HepG2 (cell line): ENCODE measurements around the gene SPG7. TPM values are rescaled to one million over a fixed set of nuclear protein-coding genes. Genes with fewer than 3 reads are reported as not detected.

Source experiments
- ATAC-seq: fragments of 200-7000 bp; cut with Tn5 transposase; 3 replicates; pipeline ENCODE4 v1.9.1; 2020; ENCODE audit warnings: mild to moderate bottlenecking, moderate library complexity
- BruUV-seq: library from RNA; stranded (reverse); fragments of 400-500 nt; replicated peaks from 2 replicates; lab custom pipeline; 2021; lab: Mats Ljungman, UMichigan
- CTCF ChIA-PET: fragments of 300-600 bp; formaldehyde crosslinking; extraction: SDS; loops from one replicate; lab custom pipeline; 2021; ENCODE audit warnings: low total read pairs, inconsistent platforms, low intra/inter-chr PET ratio; lab: Yijun Ruan, JAX
- POLR2A ChIA-PET: fragments of 350-600 bp; sonication (Branson Sonifier 250); formaldehyde crosslinking; loops from one replicate; lab custom pipeline; 2020; ENCODE audit warnings: antibody characterized with exemption, inconsistent platforms; lab: Yijun Ruan, JAX
- DNase-seq: peaks from one replicate; pipeline ENCODE4 v3.0.0-alpha.2; 2015; ENCODE audit warnings: low spot score
- FAIRE-seq: peaks from 3 replicates; lab custom pipeline; 2011; peaks lifted over from hg19 to GRCh38; lab: Jason Lieb, UNC
- H2AFZ ChIP-seq: one replicate; pipeline ENCODE4 v1.6.1; 2011; ENCODE audit warnings: low read length, inconsistent platforms
- H3K27ac ChIP-seq: fragments of 300-600 bp; 3 replicates; pipeline ENCODE4 v1.8.0; 2011; ENCODE audit warnings: mixed run types, mild to moderate bottlenecking, mixed read lengths, low read length, inconsistent platforms; ENCODE audit not compliant: insufficient read depth; ENCODE audit errors: extremely low read length
- H3K27me3 ChIP-seq, 2 experiments: fragments of 200-600 bp in 1 of 2; 2 replicates in 1 of 2; 3 replicates in 1 of 2; pipeline versions ENCODE4 v1.6.0 to v1.8.0; 2011; ENCODE audit warnings: low read length in 2 of 2, mild to moderate bottlenecking in 2 of 2, moderate library complexity in 2 of 2, inconsistent platforms in 1 of 2; ENCODE audit not compliant: insufficient read depth in 2 of 2, control insufficient read depth in 1 of 2
- H3K36me3 ChIP-seq, 2 experiments: fragments of 200-600 bp in 1 of 2; replicated peaks in 1 of 2; 2 replicates in 1 of 2; 3 replicates in 1 of 2; pipeline versions ENCODE4 v1.5.1 to v1.8.0; 2011; ENCODE audit warnings: low read length in 2 of 2, inconsistent platforms in 1 of 2; ENCODE audit not compliant: insufficient read depth in 2 of 2, control insufficient read depth in 1 of 2
- H3K4me1 ChIP-seq: 2 replicates; pipeline ENCODE4 v1.5.1; 2012; ENCODE audit warnings: low read length, inconsistent platforms; ENCODE audit not compliant: insufficient read depth
- H3K4me2 ChIP-seq: 2 replicates; pipeline ENCODE4 v1.6.0; 2011; ENCODE audit warnings: low read depth, low read length, inconsistent platforms
- H3K4me3 ChIP-seq, 3 experiments: fragments of 200-600 bp in 1 of 3; sonication (generic), shearing (Covaris generic) in 1 of 3; replicated peaks in 1 of 3; 2 replicates each; pipeline ENCODE4 v1.5.1; 2011 to 2016; ENCODE audit warnings: low read length in 3 of 3, inconsistent platforms in 2 of 3, low read depth in 2 of 3, mild to moderate bottlenecking in 2 of 3, control low read depth in 1 of 3, mixed read lengths in 1 of 3; ENCODE audit not compliant: insufficient read depth in 1 of 3
- H3K79me2 ChIP-seq: one replicate; pipeline ENCODE4 v1.6.1; 2011; ENCODE audit warnings: low read length, inconsistent platforms; ENCODE audit not compliant: insufficient read depth
- H3K9ac ChIP-seq: 2 replicates; pipeline ENCODE4 v1.6.0; 2011; ENCODE audit warnings: mild to moderate bottlenecking, low read depth, low read length, inconsistent platforms; ENCODE audit not compliant: insufficient read depth
- H3K9me3 ChIP-seq: 2 replicates; pipeline ENCODE4 v1.5.1; 2012; ENCODE audit warnings: mild to moderate bottlenecking, low read length
- H4K20me1 ChIP-seq: 2 replicates; pipeline ENCODE4 v1.6.0; 2011; ENCODE audit warnings: inconsistent platforms, mild to moderate bottlenecking, low read length, moderate library complexity; ENCODE audit not compliant: insufficient read depth
- ARID4A ChIP-seq: sonication (generic); formaldehyde crosslinking; IDR thresholded peaks from 2 replicates; pipeline ENCODE4 v1.5.0; 2020; ENCODE audit warnings: mild to moderate bottlenecking, missing genetic modification reagents, borderline replicate concordance
- HNF4A ChIP-seq: sonication (generic); formaldehyde crosslinking; IDR thresholded peaks from 2 replicates; pipeline ENCODE4 v1.4.0; 2020; ENCODE audit warnings: missing genetic modification reagents
- LCORL ChIP-seq, 2 experiments: fragments of 450-650 bp in 1 of 2; sonication (generic) in 1 of 2; formaldehyde crosslinking in 1 of 2; IDR thresholded peaks; 2 replicates each; pipeline versions ENCODE4 v1.5.0 to v1.6.1; 2017 to 2020; ENCODE audit warnings: antibody characterized with exemption in 1 of 2, missing genetic modification reagents in 1 of 2
- NCOR1 ChIP-seq: fragments of 200-600 bp; sonication (generic); IDR thresholded peaks from 2 replicates; pipeline ENCODE4 v1.7.0; 2017; ENCODE audit warnings: antibody characterized with exemption, low read length, borderline replicate concordance
- NR2F6 ChIP-seq, 2 experiments: IDR thresholded peaks; 2 replicates each; pipeline ENCODE4 v1.6.1; 2016; ENCODE audit warnings: antibody characterized with exemption in 1 of 2, mild to moderate bottlenecking in 1 of 2
- SP5 ChIP-seq: IDR thresholded peaks from 2 replicates; pipeline ENCODE4 v1.6.1; 2016; ENCODE audit warnings: low read depth, borderline replicate concordance
- TBX2 ChIP-seq: sonication (generic); formaldehyde crosslinking; IDR thresholded peaks from 2 replicates; pipeline ENCODE4 v1.5.0; 2020; ENCODE audit warnings: missing genetic modification reagents, mild to moderate bottlenecking, borderline replicate concordance
- TBX3 ChIP-seq: fragments of 450-650 bp; IDR thresholded peaks from 2 replicates; pipeline ENCODE4 v1.6.1; 2017; ENCODE audit warnings: antibody characterized with exemption, mild to moderate bottlenecking, inconsistent platforms, borderline replicate concordance
- TEAD3 ChIP-seq: optimal IDR thresholded peaks from 2 replicates; pipeline ENCODE3; 2016; ENCODE audit warnings: borderline replicate concordance
- ZBTB7A ChIP-seq: sonication (generic); formaldehyde crosslinking; IDR thresholded peaks from 2 replicates; pipeline ENCODE4 v1.8.0; 2022; ENCODE audit warnings: mild to moderate bottlenecking, missing genetic modification reagents
- ZNF569 ChIP-seq: sonication (generic); formaldehyde crosslinking; IDR thresholded peaks from 2 replicates; pipeline ENCODE4 v1.5.0; 2020; ENCODE audit warnings: mild to moderate bottlenecking, missing genetic modification reagents, moderate library complexity, borderline replicate concordance
- WGBS: methylation state at CpG from one replicate; pipeline ENCODE4 v1.1.6; 2017; ENCODE audit warnings: low lambda C conversion rate; 5-methylcytosine and 5-hydroxymethylcytosine counted together
- in situ Hi-C: cut with HindIII; loops from 2 replicates; pipeline ENCODE4 v1.10.0; 2017; ENCODE audit warnings: low pct_unique_long_range_greater_than_20kb; ENCODE audit not compliant: extremely low pct_ligation_motif_present
- intact Hi-C: fragments of 100-400 bp; cut with micrococcal nuclease; formaldehyde crosslinking; loops from one replicate; pipeline ENCODE4 v1.10.0; 2022; ENCODE audit not compliant: unreplicated experiment
- polyA plus RNA-seq, 8 experiments: library from polyadenylated mRNA; depleted of rRNA in 3 of 8; stranded (reverse) in 7 of 8; unstranded in 1 of 8; fragments of >200 nt; fragmentation: Illumina TruSeq in 4 of 8; extraction: Trizol in 4 of 8; gene quantifications; 2 replicates each; pipeline versions ENCODE4 v1.2.1 to v1.2.3, GENCODE V29; 2011 to 2016; ENCODE audit warnings: low read depth in 4 of 8, missing spikeins in 1 of 8, mixed read lengths in 1 of 8; ENCODE audit not compliant: insufficient read depth in 1 of 8
- total RNA-seq, 5 experiments: library from RNA; depleted of rRNA; stranded (reverse); fragments of >200 nt; fragmentation: Illumina TruSeq; extraction: Trizol; gene quantifications; 2 replicates each; pipeline ENCODE4 v1.2.3, GENCODE V29; 2016; ENCODE audit warnings: low read depth in 1 of 5
- TF ChIP-seq, protein P1 (sequence below): sonication (generic); formaldehyde crosslinking; IDR thresholded peaks from 2 replicates; pipeline ENCODE4 v1.4.0; 2020; ENCODE audit warnings: mild to moderate bottlenecking, missing genetic modification reagents

Gene SPG7
- total and polyA plus RNA-seq, 2 of the 13 experiments (the other 11 are each of a cell fraction or from before 2014, with no cell fraction given) = 66.0 to 136 TPM

- Histone ChIP-seq H3K27ac (no peak overlapping the region), H3K4me2 (no peak overlapping the region; the same call in 1 of the 2 replicates), H3K27me3 (no peaks in the 10 kb centered on the region), H4K20me1 (no peaks in the 10 kb centered on the region), H3K9ac (no peak overlapping the region), H3K4me1 (peaks cover 30% of the 10 kb centered on the region), H2AFZ (no peak overlapping the region), H3K9me3 (no peaks in the 10 kb centered on the region), H3K36me3 (no peaks in the 10 kb centered on the region; a peak in 1 of 5 replicates), H3K4me3 (no peak overlapping the region), H3K79me2 (peaks cover 16% of the 10 kb centered on the region)
- intact Hi-C loops = no loop called here
- ATAC-seq = no peak
- no peak for FAIRE-seq
- no peak for DNase-seq
- POLR2A ChIA-PET = interaction anchor here (0.7 to 2.1 kb wide), 4 partner anchors 10 to 118 kb away, joined by 3 to 20 read pairs (median 8); partner anchors contain the start of gene SPG7
- WGBS = 52% methylated on average over 3 of the region's 3 CpGs
- in situ Hi-C loops = no loop called here
- BruUV-seq = no TSS peak
- CTCF ChIA-PET = no interaction called here
- TF ChIP-seq ZNF569 (CRISPR knock-in tag) (no peak), SP5 (CRISPR knock-in tag) (peak; percentile 85), LCORL (IDR thresholded peaks at IDR 0.05) (no peak), LCORL (CRISPR knock-in tag; IDR thresholded peaks at IDR 0.05) (peak; percentile 30; the same call in 1 of the 2 replicates), HNF4A (CRISPR knock-in tag) (0 out of 2 replicates have a peak, but pooled peaks have one; percentile 5), ZBTB7A (0 out of 2 replicates have a peak, but pooled peaks have one; percentile 55), NCOR1 (no peak), TBX3 (peak; percentile 75; the same call in 1 of the 2 replicates), ARID4A (CRISPR knock-in tag) (peak; percentile 36; the same call in 1 of the 2 replicates), TBX2 (CRISPR knock-in tag) (peak; percentile 67), NR2F6 (IDR thresholded peaks at IDR 0.05) (peak; percentile 37; the same call in 1 of the 2 replicates), NR2F6 (CRISPR knock-in tag; IDR thresholded peaks at IDR 0.05) (no peak; the same call in 1 of the 2 replicates), TEAD3 (no peak)
- TF ChIP-seq, protein P1, sequence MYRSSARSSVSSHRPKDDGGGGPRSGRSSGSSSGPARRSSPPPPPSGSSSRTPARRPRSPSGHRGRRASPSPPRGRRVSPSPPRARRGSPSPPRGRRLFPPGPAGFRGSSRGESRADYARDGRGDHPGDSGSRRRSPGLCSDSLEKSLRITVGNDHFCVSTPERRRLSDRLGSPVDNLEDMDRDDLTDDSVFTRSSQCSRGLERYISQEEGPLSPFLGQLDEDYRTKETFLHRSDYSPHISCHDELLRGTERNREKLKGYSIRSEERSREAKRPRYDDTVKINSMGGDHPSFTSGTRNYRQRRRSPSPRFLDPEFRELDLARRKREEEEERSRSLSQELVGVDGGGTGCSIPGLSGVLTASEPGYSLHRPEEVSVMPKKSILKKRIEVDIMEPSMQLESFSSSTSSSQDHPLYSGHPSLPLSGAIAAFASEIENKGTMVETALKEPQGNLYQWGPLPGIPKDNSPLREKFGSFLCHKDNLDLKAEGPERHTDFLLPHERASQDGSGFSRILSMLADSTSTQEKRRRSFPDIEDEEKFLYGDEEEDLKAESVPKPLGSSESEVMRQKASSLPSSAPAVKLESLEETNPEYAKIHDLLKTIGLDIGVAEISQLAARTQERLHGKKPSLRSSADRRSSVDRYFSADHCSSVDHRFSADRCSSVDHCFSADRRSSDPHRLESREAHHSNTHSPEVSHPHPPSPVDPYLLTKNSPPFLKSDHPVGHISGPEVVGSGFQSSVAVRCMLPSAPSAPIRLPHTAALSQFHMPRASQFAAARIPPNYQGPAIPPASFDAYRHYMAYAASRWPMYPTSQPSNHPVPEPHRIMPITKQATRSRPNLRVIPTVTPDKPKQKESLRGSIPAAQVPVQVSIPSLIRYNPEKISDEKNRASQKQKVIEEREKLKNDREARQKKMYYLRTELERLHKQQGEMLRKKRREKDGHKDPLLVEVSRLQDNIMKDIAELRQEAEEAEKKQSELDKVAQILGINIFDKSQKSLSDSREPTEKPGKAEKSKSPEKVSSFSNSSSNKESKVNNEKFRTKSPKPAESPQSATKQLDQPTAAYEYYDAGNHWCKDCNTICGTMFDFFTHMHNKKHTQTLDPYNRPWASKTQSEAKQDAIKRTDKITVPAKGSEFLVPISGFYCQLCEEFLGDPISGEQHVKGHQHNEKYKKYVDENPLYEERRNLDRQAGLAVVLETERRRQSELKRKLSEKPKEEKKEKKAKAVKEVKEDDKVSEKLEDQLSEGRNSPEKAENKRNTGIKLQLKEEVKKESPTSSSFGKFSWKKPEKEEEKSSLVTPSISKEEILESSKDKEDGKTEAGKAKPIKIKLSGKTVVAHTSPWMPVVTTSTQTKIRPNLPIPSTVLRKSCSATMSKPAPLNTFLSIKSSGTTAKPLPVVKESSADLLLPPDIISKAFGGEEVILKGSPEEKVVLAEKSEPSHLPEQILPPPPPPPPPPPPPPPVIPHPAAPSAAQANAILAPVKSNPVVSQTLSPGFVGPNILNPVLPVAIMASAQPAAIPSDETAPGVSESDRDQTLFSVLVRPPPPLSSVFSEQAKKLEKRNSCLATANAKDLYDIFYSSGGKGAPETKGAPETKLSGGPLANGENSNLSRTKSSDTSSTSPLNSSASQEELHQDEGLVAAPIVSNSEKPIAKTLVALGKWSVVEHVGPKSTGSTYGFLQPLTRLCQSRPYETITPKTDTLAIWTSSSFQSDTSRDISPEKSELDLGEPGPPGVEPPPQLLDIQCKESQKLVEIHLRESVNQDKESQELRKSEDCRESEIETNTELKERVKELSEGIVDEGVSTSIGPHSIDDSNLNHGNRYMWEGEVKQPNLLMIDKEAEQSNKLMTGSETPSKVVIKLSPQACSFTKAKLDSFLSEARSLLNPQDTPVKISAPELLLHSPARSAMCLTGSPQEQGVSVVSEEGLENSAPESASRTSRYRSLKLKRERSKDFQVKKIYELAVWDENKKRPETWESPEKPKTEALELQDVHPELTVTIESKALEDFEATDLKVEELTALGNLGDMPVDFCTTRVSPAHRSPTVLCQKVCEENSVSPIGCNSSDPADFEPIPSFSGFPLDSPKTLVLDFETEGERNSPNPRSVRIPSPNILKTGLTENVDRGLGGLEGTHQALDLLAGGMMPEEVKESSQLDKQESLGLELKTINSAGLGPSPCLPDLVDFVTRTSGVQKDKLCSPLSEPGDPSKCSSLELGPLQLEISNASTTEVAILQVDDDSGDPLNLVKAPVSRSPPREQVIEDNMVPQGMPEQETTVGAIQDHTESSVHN (CRISPR knock-in tag) = no peak
Measured at GRCh38 chr16:89495121-89495520, 13.1 kb upstream of the SPG7 start.
